Activated naive CD4-positive, alpha-beta T cell treated with anti-CD3 and anti-CD28 coated beads, Interleukin-2, amount 10 ng/mL, durations not matched to agents 7 days and 5 days (primary cell): Measurements from ENCODE around the gene ZBTB9.
A peak's percentile ranks its signal among the peaks of the same experiment; 100 is the strongest.

Experiments
- CTCF ChIA-PET: fragments of 350-600 bp; sonication (Branson Sonifier 250); formaldehyde crosslinking; loops from one replicate; lab custom pipeline; 2021; ENCODE audit warnings: antibody characterized with exemption; lab: Charles Lee
- DNase-seq: peaks from one replicate; pipeline ENCODE4 v3.0.0-alpha.2; 2020
- H3K27ac Mint-ChIP-seq: one replicate; pipeline ENCODE4 v1.8.0; 2021; ENCODE audit warnings: mild to moderate bottlenecking, moderate library complexity, mixed read lengths
- H3K27me3 Mint-ChIP-seq: one replicate; pipeline ENCODE4 v1.8.0; 2021; ENCODE audit warnings: mild to moderate bottlenecking, mixed read lengths
- H3K36me3 Mint-ChIP-seq: one replicate; pipeline ENCODE4 v1.8.0; 2021; ENCODE audit warnings: mixed read lengths
- H3K4me1 Mint-ChIP-seq: one replicate; pipeline ENCODE4 v1.8.0; 2021; ENCODE audit warnings: mixed read lengths
- H3K4me3 Mint-ChIP-seq: one replicate; pipeline ENCODE4 v1.8.0; 2021; ENCODE audit warnings: mild to moderate bottlenecking, moderate library complexity, mixed read lengths
- H3K9me3 Mint-ChIP-seq: one replicate; pipeline ENCODE4 v1.8.0; 2021; ENCODE audit warnings: mixed read lengths

Gene ZBTB9, protein sequence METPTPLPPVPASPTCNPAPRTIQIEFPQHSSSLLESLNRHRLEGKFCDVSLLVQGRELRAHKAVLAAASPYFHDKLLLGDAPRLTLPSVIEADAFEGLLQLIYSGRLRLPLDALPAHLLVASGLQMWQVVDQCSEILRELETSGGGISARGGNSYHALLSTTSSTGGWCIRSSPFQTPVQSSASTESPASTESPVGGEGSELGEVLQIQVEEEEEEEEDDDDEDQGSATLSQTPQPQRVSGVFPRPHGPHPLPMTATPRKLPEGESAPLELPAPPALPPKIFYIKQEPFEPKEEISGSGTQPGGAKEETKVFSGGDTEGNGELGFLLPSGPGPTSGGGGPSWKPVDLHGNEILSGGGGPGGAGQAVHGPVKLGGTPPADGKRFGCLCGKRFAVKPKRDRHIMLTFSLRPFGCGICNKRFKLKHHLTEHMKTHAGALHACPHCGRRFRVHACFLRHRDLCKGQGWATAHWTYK

GRCh38 chr6:33454009-33454946 is at the start of gene ZBTB9:
Gene ZBTB9 (plus strand): TSS chr6:33454576. CDS start chr6:33455101, 525 bp downstream.
- Mint-ChIP-seq H3K4me1 (peaks cover 33% of the 10 kb centered on the region), H3K27ac (peak within 1 kb of the TSS; percentile 91), H3K9me3 (no peaks in the 10 kb centered on the region), H3K27me3 (no peaks in the 10 kb centered on the region), H3K36me3 (peaks cover 23% of the 10 kb centered on the region), H3K4me3 (peak within 1 kb of the TSS; percentile 96)
- CTCF ChIA-PET: interaction anchor here (0.6 to 1.8 kb wide), 6 partner anchors 24 to 133 kb away, joined by 3 to 9 read pairs (median 4); partner anchors contain the start of gene BAK1
- peak; percentile 98 for DNase-seq

GRCh38 chr6:33404884-33405283 is 49.5 kb upstream of the ZBTB9 start:
- no peaks in the 10 kb centered on the region for H3K9me3 Mint-ChIP-seq
- H3K4me1 Mint-ChIP-seq: peaks cover 35% of the 10 kb centered on the region
- H3K4me3 Mint-ChIP-seq: no peak overlapping the region
- peaks cover 78% of the 10 kb centered on the region for H3K36me3 Mint-ChIP-seq
- no peak overlapping the region for H3K27ac Mint-ChIP-seq
- DNase-seq: no peak
- no peaks in the 10 kb centered on the region for H3K27me3 Mint-ChIP-seq
- CTCF ChIA-PET: no interaction called here

DNA sequence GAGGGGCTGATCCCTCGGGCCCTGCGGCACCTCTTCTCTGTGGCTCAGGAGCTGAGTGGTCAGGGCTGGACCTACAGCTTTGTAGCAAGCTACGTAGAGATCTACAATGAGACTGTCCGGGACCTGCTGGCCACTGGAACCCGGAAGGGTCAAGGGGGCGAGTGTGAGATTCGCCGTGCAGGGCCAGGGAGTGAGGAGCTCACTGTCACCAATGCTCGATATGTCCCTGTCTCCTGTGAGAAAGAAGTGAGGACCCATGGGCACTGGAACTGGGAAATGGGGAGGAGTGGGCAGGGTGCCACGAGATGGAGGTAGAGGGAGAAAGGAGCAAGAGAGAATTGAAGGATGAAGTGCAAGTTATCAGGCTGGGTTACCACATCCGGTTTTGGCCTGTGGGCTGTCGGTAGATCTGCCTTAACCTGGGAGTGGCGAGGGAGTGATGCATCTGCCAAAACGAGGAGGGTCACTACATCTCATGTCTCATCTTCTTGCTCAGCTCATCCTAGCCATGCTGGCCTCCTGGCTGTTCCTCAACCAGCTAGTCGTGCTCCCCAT is 48.9 kb upstream of the ZBTB9 start:
- DNase-seq: no peak
- Mint-ChIP-seq H3K4me1 (peaks cover 39% of the 10 kb centered on the region), H3K36me3 (peaks cover 75% of the 10 kb centered on the region), H3K4me3 (no peak overlapping the region), H3K9me3 (no peaks in the 10 kb centered on the region), H3K27ac (peak overlapping the region; percentile 76), H3K27me3 (no peaks in the 10 kb centered on the region)
- CTCF ChIA-PET: no interaction called here

DNA sequence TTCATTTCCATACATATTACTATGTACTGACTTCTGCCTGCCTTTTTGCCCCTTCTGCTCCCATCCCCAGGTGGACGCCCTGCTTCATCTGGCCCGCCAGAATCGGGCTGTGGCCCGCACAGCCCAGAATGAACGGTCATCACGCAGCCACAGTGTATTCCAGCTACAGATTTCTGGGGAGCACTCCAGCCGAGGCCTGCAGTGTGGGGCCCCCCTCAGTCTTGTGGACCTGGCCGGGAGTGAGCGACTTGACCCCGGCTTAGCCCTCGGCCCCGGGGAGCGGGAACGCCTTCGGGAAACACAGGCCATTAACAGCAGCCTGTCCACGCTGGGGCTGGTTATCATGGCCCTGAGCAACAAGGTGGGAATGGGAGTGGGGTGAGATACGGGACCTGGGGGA is 48.2 kb upstream of the ZBTB9 start:
- CTCF ChIA-PET: no interaction called here
- Mint-ChIP-seq H3K27me3 (no peaks in the 10 kb centered on the region), H3K4me1 (peaks cover 39% of the 10 kb centered on the region), H3K27ac (peak overlapping the region; percentile 60), H3K9me3 (no peaks in the 10 kb centered on the region), H3K4me3 (no peak overlapping the region), H3K36me3 (peaks cover 71% of the 10 kb centered on the region)
- no peak for DNase-seq

- DNase-seq: no peak
- Mint-ChIP-seq H3K27me3 (no peaks in the 10 kb centered on the region), H3K4me1 (peaks cover 46% of the 10 kb centered on the region), H3K4me3 (no peak overlapping the region), H3K36me3 (peaks cover 70% of the 10 kb centered on the region), H3K9me3 (no peaks in the 10 kb centered on the region), H3K27ac (peak overlapping the region; percentile 80)
- CTCF ChIA-PET: interaction anchor here (0.7 kb wide), 1 partner anchor 355 kb away, joined by 3 read pairs; no protein-coding TSS in a partner anchor
These were observed 47.2 kb upstream of the ZBTB9 start for GRCh38 chr6:33407132-33407718.

GRCh38 chr6:33410050-33410710 is 44.2 kb upstream of the ZBTB9 start:
- peak overlapping the region; percentile 80 for H3K4me3 Mint-ChIP-seq
- CTCF ChIA-PET: no interaction called here
- peak overlapping the region; percentile 97 for H3K27ac Mint-ChIP-seq
- peaks cover 64% of the 10 kb centered on the region for H3K4me1 Mint-ChIP-seq
- no peaks in the 10 kb centered on the region for H3K9me3 Mint-ChIP-seq
- H3K36me3 Mint-ChIP-seq: peaks cover 65% of the 10 kb centered on the region
- peak; percentile 98 for DNase-seq
- no peaks in the 10 kb centered on the region for H3K27me3 Mint-ChIP-seq

GRCh38 chr6:33410711-33411631 is 43.4 kb upstream of the ZBTB9 start, which contains the start of gene PHF1:
Gene PHF1 (plus strand): TSS chr6:33411014. CDS start chr6:33412264, 1,250 bp downstream.
- H3K27me3 Mint-ChIP-seq: no peaks in the 10 kb centered on the region
- CTCF ChIA-PET: no interaction called here
- peak within 1 kb of the TSS; percentile 97 for H3K27ac Mint-ChIP-seq
- peak; percentile 84 for DNase-seq
- H3K9me3 Mint-ChIP-seq: no peaks in the 10 kb centered on the region
- H3K4me1 Mint-ChIP-seq: peaks cover 63% of the 10 kb centered on the region
- H3K4me3 Mint-ChIP-seq: peak within 1 kb of the TSS; percentile 80
- H3K36me3 Mint-ChIP-seq: peaks cover 65% of the 10 kb centered on the region

- H3K9me3 Mint-ChIP-seq: no peaks in the 10 kb centered on the region
- CTCF ChIA-PET: no interaction called here
- H3K36me3 Mint-ChIP-seq: peaks cover 64% of the 10 kb centered on the region
- peak overlapping the region; percentile 78 for H3K4me3 Mint-ChIP-seq
- no peak for DNase-seq
- peaks cover 65% of the 10 kb centered on the region for H3K4me1 Mint-ChIP-seq
- peak overlapping the region; percentile 83 for H3K27ac Mint-ChIP-seq
- no peaks in the 10 kb centered on the region for H3K27me3 Mint-ChIP-seq
These were observed 42.8 kb upstream of the ZBTB9 start for GRCh38 chr6:33411632-33412005.

GRCh38 chr6:33412140-33413009 is 42.0 kb upstream of the ZBTB9 start:
- Mint-ChIP-seq H3K4me1 (peaks cover 71% of the 10 kb centered on the region), H3K27me3 (no peaks in the 10 kb centered on the region), H3K4me3 (peak overlapping the region; percentile 78), H3K36me3 (peaks cover 62% of the 10 kb centered on the region), H3K9me3 (no peaks in the 10 kb centered on the region), H3K27ac (peak overlapping the region; percentile 83)
- DNase-seq: no peak
- CTCF ChIA-PET: no interaction called here

DNA sequence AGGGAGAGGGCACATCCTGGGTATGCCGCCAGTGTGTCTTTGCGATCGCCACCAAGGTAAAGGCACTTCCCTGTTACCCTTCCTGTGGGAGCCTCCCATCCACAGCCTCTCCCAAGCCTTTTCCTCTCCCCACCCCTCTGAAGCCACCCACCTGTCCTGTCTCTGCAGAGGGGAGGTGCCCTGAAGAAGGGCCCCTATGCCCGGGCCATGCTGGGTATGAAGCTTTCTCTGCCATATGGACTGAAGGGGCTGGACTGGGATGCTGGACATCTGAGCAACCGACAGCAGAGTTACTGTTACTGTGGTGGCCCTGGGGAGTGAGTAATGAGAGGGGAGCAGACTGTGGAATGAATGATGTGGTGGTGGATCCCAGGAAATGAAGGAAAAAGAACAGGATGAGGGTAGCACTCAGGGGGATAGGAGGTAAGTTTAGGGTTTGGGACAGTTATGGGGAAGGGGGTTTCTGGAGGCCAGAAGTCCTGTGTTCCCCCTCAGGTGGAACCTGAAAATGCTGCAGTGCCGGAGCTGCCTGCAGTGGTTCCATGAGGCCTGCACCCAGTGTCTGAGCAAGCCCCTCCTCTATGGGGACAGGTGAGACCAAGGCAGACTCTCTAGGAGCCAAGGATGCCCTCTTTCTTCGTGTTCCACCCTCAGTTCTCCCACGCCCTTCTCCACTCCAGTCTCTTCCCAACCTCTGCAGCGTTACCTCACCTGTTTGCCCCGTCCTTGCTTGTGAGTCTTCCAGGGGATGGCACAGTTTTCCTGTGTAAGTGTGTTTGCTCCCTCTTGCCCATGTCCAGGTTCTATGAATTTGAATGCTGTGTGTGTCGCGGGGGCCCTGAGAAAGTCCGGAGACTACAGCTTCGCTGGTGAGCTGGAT is 40.9 kb upstream of the ZBTB9 start:
- peak overlapping the region; percentile 10 for H3K4me3 Mint-ChIP-seq
- peaks cover 73% of the 10 kb centered on the region for H3K4me1 Mint-ChIP-seq

More for the DNA sequence above, 40.9 kb upstream of the ZBTB9 start:
- no peak for DNase-seq
- Mint-ChIP-seq H3K27ac (no peak overlapping the region), H3K36me3 (peaks cover 56% of the 10 kb centered on the region), H3K27me3 (peaks cover 4% of the 10 kb centered on the region), H3K9me3 (no peaks in the 10 kb centered on the region)
- CTCF ChIA-PET: interaction anchor here (0.9 kb wide), 1 partner anchor 23 kb away, joined by 3 read pairs; no protein-coding TSS in a partner anchor
